HEK293 (cell line): Measurements from ENCODE around the gene CXXC5.
A peak's percentile ranks its signal among the peaks of the same experiment; 100 is the strongest.

ENCODE experiments used
- IKZF3 ChIP-seq: fragments of 450-650 bp; IDR thresholded peaks from 2 replicates; pipeline ENCODE4 v1.5.0; 2018; ENCODE audit warnings: missing biosample characterization, mild to moderate bottlenecking, missing genetic modification characterization, moderate library complexity
- KLF10 ChIP-seq: fragments of 450-650 bp; IDR thresholded peaks from 2 replicates; pipeline ENCODE4 v1.5.1; 2018; ENCODE audit warnings: missing biosample characterization, mild to moderate bottlenecking, missing genetic modification characterization
- KLF8 ChIP-seq: fragments of 450-650 bp; formaldehyde crosslinking; IDR thresholded peaks from 2 replicates; pipeline ENCODE4 v1.5.1; 2016; ENCODE audit warnings: missing biosample characterization, missing genetic modification characterization
- MEIS1 ChIP-seq: sonication (generic); formaldehyde crosslinking; IDR thresholded peaks from 2 replicates; pipeline ENCODE4 v1.8.1; 2022; ENCODE audit warnings: missing genetic modification reagents, mild to moderate bottlenecking, borderline replicate concordance
- SP3 ChIP-seq: fragments of 450-650 bp; formaldehyde crosslinking; IDR thresholded peaks from 2 replicates; pipeline ENCODE4 v1.5.1; 2016; ENCODE audit warnings: missing biosample characterization, missing genetic modification characterization
- ZBTB49 ChIP-seq: fragments of 450-650 bp; formaldehyde crosslinking; IDR thresholded peaks from 2 replicates; pipeline ENCODE4 v1.5.1; 2016; ENCODE audit warnings: missing biosample characterization, missing genetic modification characterization, low read depth
- ZNF146 ChIP-seq: fragments of 450-650 bp; formaldehyde crosslinking; IDR thresholded peaks from 2 replicates; pipeline ENCODE4 v1.5.1; 2016; ENCODE audit warnings: missing biosample characterization, missing genetic modification characterization
- ZNF169 ChIP-seq: fragments of 450-650 bp; formaldehyde crosslinking; IDR thresholded peaks from 2 replicates; pipeline ENCODE4 v1.5.1; 2016; ENCODE audit warnings: missing biosample characterization, missing genetic modification characterization
- ZNF2 ChIP-seq: fragments of 450-650 bp; formaldehyde crosslinking; IDR thresholded peaks from 2 replicates; pipeline ENCODE4 v1.5.1; 2016; ENCODE audit warnings: missing biosample characterization, missing genetic modification characterization
- ZNF211 ChIP-seq: fragments of 450-650 bp; formaldehyde crosslinking; IDR thresholded peaks from 2 replicates; pipeline ENCODE4 v1.5.1; 2016; ENCODE audit warnings: low read depth, missing biosample characterization, missing genetic modification characterization
- ZNF24 ChIP-seq: fragments of 450-650 bp; formaldehyde crosslinking; IDR thresholded peaks from 2 replicates; pipeline ENCODE4 v1.5.1; 2016; ENCODE audit warnings: missing biosample characterization, missing genetic modification characterization
- ZNF274 ChIP-seq, 2 experiments: fragments of 200-500 bp in 1 of 2; fragments of 450-650 bp in 1 of 2; sonication (Bioruptor generic) in 1 of 2; formaldehyde crosslinking in 1 of 2; IDR thresholded peaks; 2 replicates each; pipeline versions ENCODE4 v1.5.1 to v1.6.1; 2014 to 2016; ENCODE audit warnings: borderline replicate concordance in 1 of 2, inconsistent platforms in 1 of 2, low read length in 1 of 2, missing biosample characterization in 1 of 2, missing genetic modification characterization in 1 of 2
- ZNF350 ChIP-seq: fragments of 450-650 bp; formaldehyde crosslinking; IDR thresholded peaks from 2 replicates; pipeline ENCODE4 v1.5.0; 2017; ENCODE audit warnings: missing biosample characterization, mild to moderate bottlenecking, missing genetic modification characterization
- ZNF366 ChIP-seq: fragments of 450-650 bp; formaldehyde crosslinking; conservative IDR thresholded peaks from 2 replicates; pipeline ENCODE4 v1.5.1; 2016; ENCODE audit warnings: missing biosample characterization, missing genetic modification characterization
- ZNF416 ChIP-seq: fragments of 450-650 bp; formaldehyde crosslinking; IDR thresholded peaks from 2 replicates; pipeline ENCODE4 v1.5.1; 2016; ENCODE audit warnings: missing biosample characterization, missing genetic modification characterization
- ZNF521 ChIP-seq: fragments of 450-650 bp; formaldehyde crosslinking; IDR thresholded peaks from 2 replicates; pipeline ENCODE4 v1.5.1; 2017; ENCODE audit warnings: missing biosample characterization, mild to moderate bottlenecking, missing genetic modification characterization
- ZNF660 ChIP-seq: fragments of 450-650 bp; IDR thresholded peaks from 2 replicates; pipeline ENCODE4 v1.5.1; 2018; ENCODE audit warnings: missing biosample characterization, mild to moderate bottlenecking, missing genetic modification characterization
- ZNF837 ChIP-seq: fragments of 450-650 bp; formaldehyde crosslinking; IDR thresholded peaks from 2 replicates; pipeline ENCODE4 v1.5.1; 2016; ENCODE audit warnings: missing biosample characterization, missing genetic modification characterization
- ZSCAN23 ChIP-seq: fragments of 450-650 bp; formaldehyde crosslinking; IDR thresholded peaks from 2 replicates; pipeline ENCODE4 v1.5.1; 2016; ENCODE audit warnings: missing biosample characterization, missing genetic modification characterization
- TF ChIP-seq, protein P1 (sequence below): fragments of 450-650 bp; formaldehyde crosslinking; IDR thresholded peaks from 2 replicates; pipeline ENCODE4 v1.5.1; 2016; ENCODE audit warnings: missing biosample characterization, missing genetic modification characterization
- TF ChIP-seq, protein P2 (sequence below): fragments of 450-650 bp; formaldehyde crosslinking; IDR thresholded peaks from 2 replicates; pipeline ENCODE4 v1.5.1; 2016; ENCODE audit warnings: missing biosample characterization, missing genetic modification characterization
- TF ChIP-seq, protein P3 (sequence below): fragments of 450-650 bp; formaldehyde crosslinking; IDR thresholded peaks from 2 replicates; pipeline ENCODE4 v1.5.1; 2016; ENCODE audit warnings: missing biosample characterization, missing genetic modification characterization, borderline replicate concordance
- TF ChIP-seq, protein P4 (sequence below): fragments of 450-650 bp; formaldehyde crosslinking; IDR thresholded peaks from 2 replicates; pipeline ENCODE4 v1.5.1; 2017; ENCODE audit warnings: missing biosample characterization, missing genetic modification characterization

Gene CXXC5

DNA sequence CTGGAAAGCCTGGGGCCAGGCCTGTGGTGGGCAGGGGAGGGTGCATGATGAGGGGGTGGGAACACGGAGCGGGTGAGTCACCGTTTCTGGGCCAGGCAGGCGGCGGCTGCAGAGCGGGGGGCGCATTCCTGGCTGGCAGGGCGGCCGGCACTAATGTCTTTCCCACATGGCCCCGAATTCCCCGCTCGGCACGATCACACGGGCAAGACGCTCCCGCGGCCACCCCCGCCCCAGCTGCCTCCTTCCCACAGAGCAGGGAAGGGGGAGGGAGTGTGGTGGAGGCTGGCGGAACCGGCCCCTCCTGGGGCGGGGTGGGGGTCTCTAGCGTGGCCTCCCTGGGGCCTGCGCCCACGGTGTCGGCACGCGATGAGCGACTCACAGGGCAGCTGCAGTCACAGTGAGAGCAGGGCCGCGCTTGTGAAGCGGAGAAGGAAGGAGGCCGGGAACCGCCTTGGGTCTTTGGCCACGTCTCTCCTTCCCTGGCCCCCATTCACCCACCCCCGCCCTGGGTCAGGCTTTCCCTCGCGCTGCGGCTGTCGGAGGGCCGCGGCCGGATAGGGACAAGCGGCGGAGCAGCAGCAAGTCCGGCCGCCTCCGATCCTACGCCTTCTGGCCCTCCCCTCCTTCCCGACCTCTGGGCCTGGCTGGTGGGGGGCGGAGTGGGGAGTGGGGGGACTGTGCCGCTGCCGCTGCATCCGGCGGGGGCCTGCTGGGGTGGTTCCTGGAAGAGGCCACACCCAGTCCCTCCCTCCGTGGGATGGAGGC lies 48.9 kb downstream of the CXXC5 start (continued):
- TF ChIP-seq, protein P1, sequence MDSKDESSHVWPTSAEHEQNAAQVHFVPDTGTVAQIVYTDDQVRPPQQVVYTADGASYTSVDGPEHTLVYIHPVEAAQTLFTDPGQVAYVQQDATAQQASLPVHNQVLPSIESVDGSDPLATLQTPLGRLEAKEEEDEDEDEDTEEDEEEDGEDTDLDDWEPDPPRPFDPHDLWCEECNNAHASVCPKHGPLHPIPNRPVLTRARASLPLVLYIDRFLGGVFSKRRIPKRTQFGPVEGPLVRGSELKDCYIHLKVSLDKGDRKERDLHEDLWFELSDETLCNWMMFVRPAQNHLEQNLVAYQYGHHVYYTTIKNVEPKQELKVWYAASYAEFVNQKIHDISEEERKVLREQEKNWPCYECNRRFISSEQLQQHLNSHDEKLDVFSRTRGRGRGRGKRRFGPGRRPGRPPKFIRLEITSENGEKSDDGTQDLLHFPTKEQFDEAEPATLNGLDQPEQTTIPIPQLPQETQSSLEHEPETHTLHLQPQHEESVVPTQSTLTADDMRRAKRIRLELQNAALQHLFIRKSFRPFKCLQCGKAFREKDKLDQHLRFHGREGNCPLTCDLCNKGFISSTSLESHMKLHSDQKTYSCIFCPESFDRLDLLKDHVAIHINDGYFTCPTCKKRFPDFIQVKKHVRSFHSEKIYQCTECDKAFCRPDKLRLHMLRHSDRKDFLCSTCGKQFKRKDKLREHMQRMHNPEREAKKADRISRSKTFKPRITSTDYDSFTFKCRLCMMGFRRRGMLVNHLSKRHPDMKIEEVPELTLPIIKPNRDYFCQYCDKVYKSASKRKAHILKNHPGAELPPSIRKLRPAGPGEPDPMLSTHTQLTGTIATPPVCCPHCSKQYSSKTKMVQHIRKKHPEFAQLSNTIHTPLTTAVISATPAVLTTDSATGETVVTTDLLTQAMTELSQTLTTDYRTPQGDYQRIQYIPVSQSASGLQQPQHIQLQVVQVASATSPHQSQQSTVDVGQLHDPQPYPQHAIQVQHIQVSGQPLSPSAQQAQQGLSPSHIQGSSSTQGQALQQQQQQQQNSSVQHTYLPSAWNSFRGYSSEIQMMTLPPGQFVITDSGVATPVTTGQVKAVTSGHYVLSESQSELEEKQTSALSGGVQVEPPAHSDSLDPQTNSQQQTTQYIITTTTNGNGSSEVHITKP (tag by site-specific recombination) = peak; percentile 90
- no peak for TF ChIP-seq ZNF416 (tag by site-specific recombination)
- TF ChIP-seq ZNF2 (tag by site-specific recombination) = no peak
- peak; percentile 42; the same call in 1 of the 2 replicates for TF ChIP-seq ZNF366 (tag by site-specific recombination)
- TF ChIP-seq IKZF3 (tag by site-specific recombination) = peak; percentile 69
- no peak for TF ChIP-seq ZSCAN23 (tag by site-specific recombination)
- TF ChIP-seq MEIS1 (CRISPR knock-in tag) = no peak
- TF ChIP-seq KLF8 = peak; percentile 69
- no peak for TF ChIP-seq ZNF146 (tag by site-specific recombination)
- no peak for TF ChIP-seq ZNF521 (tag by site-specific recombination)
- TF ChIP-seq ZNF660 (tag by site-specific recombination) = peak; percentile 11; the same call in 1 of the 2 replicates
- no peak for TF ChIP-seq ZNF350 (tag by site-specific recombination)
- TF ChIP-seq, protein P2, sequence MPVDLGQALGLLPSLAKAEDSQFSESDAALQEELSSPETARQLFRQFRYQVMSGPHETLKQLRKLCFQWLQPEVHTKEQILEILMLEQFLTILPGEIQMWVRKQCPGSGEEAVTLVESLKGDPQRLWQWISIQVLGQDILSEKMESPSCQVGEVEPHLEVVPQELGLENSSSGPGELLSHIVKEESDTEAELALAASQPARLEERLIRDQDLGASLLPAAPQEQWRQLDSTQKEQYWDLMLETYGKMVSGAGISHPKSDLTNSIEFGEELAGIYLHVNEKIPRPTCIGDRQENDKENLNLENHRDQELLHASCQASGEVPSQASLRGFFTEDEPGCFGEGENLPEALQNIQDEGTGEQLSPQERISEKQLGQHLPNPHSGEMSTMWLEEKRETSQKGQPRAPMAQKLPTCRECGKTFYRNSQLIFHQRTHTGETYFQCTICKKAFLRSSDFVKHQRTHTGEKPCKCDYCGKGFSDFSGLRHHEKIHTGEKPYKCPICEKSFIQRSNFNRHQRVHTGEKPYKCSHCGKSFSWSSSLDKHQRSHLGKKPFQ (tag by site-specific recombination) = peak; percentile 41; the same call in 1 of the 2 replicates
- TF ChIP-seq KLF10 = no peak
- TF ChIP-seq SP3 (tag by site-specific recombination) = 0 out of 2 replicates have a peak, but pooled peaks have one; percentile 11
- TF ChIP-seq ZNF169 (tag by site-specific recombination) = no peak
- no peak for TF ChIP-seq ZNF211 (tag by site-specific recombination)
- TF ChIP-seq ZNF24 = 0 out of 2 replicates have a peak, but pooled peaks have one; percentile 23
- no peak for TF ChIP-seq ZNF274 (IDR thresholded peaks at IDR 0.05; ENCODE audit: low read length)
- no peak for TF ChIP-seq ZNF274 (tag by site-specific recombination; IDR thresholded peaks at IDR 0.05; ENCODE audit: borderline replicate concordance)
- TF ChIP-seq ZNF837 (tag by site-specific recombination) = no peak
- TF ChIP-seq ZBTB49 = no peak
- TF ChIP-seq, protein P3, sequence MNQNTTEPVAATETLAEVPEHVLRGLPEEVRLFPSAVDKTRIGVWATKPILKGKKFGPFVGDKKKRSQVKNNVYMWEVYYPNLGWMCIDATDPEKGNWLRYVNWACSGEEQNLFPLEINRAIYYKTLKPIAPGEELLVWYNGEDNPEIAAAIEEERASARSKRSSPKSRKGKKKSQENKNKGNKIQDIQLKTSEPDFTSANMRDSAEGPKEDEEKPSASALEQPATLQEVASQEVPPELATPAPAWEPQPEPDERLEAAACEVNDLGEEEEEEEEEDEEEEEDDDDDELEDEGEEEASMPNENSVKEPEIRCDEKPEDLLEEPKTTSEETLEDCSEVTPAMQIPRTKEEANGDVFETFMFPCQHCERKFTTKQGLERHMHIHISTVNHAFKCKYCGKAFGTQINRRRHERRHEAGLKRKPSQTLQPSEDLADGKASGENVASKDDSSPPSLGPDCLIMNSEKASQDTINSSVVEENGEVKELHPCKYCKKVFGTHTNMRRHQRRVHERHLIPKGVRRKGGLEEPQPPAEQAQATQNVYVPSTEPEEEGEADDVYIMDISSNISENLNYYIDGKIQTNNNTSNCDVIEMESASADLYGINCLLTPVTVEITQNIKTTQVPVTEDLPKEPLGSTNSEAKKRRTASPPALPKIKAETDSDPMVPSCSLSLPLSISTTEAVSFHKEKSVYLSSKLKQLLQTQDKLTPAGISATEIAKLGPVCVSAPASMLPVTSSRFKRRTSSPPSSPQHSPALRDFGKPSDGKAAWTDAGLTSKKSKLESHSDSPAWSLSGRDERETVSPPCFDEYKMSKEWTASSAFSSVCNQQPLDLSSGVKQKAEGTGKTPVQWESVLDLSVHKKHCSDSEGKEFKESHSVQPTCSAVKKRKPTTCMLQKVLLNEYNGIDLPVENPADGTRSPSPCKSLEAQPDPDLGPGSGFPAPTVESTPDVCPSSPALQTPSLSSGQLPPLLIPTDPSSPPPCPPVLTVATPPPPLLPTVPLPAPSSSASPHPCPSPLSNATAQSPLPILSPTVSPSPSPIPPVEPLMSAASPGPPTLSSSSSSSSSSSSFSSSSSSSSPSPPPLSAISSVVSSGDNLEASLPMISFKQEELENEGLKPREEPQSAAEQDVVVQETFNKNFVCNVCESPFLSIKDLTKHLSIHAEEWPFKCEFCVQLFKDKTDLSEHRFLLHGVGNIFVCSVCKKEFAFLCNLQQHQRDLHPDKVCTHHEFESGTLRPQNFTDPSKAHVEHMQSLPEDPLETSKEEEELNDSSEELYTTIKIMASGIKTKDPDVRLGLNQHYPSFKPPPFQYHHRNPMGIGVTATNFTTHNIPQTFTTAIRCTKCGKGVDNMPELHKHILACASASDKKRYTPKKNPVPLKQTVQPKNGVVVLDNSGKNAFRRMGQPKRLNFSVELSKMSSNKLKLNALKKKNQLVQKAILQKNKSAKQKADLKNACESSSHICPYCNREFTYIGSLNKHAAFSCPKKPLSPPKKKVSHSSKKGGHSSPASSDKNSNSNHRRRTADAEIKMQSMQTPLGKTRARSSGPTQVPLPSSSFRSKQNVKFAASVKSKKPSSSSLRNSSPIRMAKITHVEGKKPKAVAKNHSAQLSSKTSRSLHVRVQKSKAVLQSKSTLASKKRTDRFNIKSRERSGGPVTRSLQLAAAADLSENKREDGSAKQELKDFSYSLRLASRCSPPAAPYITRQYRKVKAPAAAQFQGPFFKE (tag by site-specific recombination) = no peak
- TF ChIP-seq, protein P4, sequence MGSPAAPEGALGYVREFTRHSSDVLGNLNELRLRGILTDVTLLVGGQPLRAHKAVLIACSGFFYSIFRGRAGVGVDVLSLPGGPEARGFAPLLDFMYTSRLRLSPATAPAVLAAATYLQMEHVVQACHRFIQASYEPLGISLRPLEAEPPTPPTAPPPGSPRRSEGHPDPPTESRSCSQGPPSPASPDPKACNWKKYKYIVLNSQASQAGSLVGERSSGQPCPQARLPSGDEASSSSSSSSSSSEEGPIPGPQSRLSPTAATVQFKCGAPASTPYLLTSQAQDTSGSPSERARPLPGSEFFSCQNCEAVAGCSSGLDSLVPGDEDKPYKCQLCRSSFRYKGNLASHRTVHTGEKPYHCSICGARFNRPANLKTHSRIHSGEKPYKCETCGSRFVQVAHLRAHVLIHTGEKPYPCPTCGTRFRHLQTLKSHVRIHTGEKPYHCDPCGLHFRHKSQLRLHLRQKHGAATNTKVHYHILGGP = no peak
